ENCODE data around the gene ERICH2. TPM values are rescaled to one million over a fixed set of nuclear protein-coding genes. Genes with fewer than 3 reads are reported as not detected.

The ERICH2 gene
- total RNA-seq, 1 experiment from 2014 or later, result 2.4 TPM

GRCh38 chr2:170842785-170843184 is 72.6 kb downstream of the ERICH2 start:
- H2AFZ ChIP-seq (ENCODE audit: low read depth, low read length, poor library complexity, severe bottlenecking), result no peak overlapping the region
- no peak overlapping the region for H3K4me3 ChIP-seq (replicated peaks in 1 of 2; ENCODE audit: low read depth in 1 of 2, low read length in 2 of 2)
- peaks cover 11 to 26% of the 10 kb centered on the region in 2 experiments; a peak in 3 of 4 replicates for H3K4me1 ChIP-seq (ENCODE audit: control insufficient read depth in 1 of 2, insufficient read depth in 2 of 2, low read length in 2 of 2)
- no peaks in the 10 kb centered on the region for H3K79me2 ChIP-seq (ENCODE audit: insufficient read depth, low read length)
- peak overlapping the region; percentile 50; the same call in 1 of the 2 replicates for H3K4me2 ChIP-seq (ENCODE audit: low read length)
- H3K9me2 ChIP-seq (ENCODE audit: insufficient read depth), result no peaks in the 10 kb centered on the region
- intact Hi-C loops (cut with micrococcal nuclease), result no loop called here
- H3K9ac ChIP-seq (ENCODE audit: low read length), result no peak overlapping the region
- BruUV-seq (replicated peaks), result no TSS peak
- ChIA-PET POLR2A (no interaction called here), CTCF (interaction anchor here (0.7 kb wide), 2 partner anchors 25 to 474 kb away, joined by 3 read pairs; no protein-coding TSS in a partner anchor), RAD21 (ENCODE audit: low non-redundant PET in 1 of 2, low total read pairs in 2 of 2, uncharacterized antibody in 2 of 2, unreplicated experiment in 2 of 2) (no interaction called here)
- H3K9me3 ChIP-seq (ENCODE audit: control insufficient read depth in 1 of 2, insufficient read depth in 1 of 2, low read depth in 1 of 2, low read length in 2 of 2), result no peaks in the 10 kb centered on the region
- ATAC-seq, result no peak
- TF ChIP-seq SP1 (IDR thresholded peaks at IDR 0.05; ENCODE audit: low read depth) (no peak), TCF7L2 (IDR thresholded peaks at IDR 0.05; ENCODE audit: borderline replicate concordance, extremely low read depth, insufficient read depth, insufficient read length) (no peak), POLR2AphosphoS5 (IDR thresholded peaks at IDR 0.05; ENCODE audit: low read depth, low read length) (no peak), ATF3 (IDR thresholded peaks at IDR 0.05) (no peak), MAX (IDR thresholded peaks at IDR 0.05) (no peak), EZH2 (IDR thresholded peaks at IDR 0.05) (no peak), RAD21 (IDR thresholded peaks at IDR 0.05; ENCODE audit: low read depth) (no peak), SIN3A (IDR thresholded peaks at IDR 0.05; ENCODE audit: low read depth) (no peak), JUND (IDR thresholded peaks at IDR 0.05) (no peak), SRF (IDR thresholded peaks at IDR 0.05; ENCODE audit: low read depth) (no peak), ZBTB33 (IDR thresholded peaks at IDR 0.05; ENCODE audit: extremely low read depth, insufficient replicate concordance, low read length) (no peak), CEBPB (IDR thresholded peaks at IDR 0.05; ENCODE audit: low read depth) (no peak), EGR1 (IDR thresholded peaks at IDR 0.05; ENCODE audit: low read depth) (no peak), CBX3 (IDR thresholded peaks at IDR 0.05; ENCODE audit: low read depth) (no peak)
- no peak for DNase-seq (ENCODE audit: low read depth, low spot score)
- no peaks in the 10 kb centered on the region; a peak in 1 of 4 replicates for H3K36me3 ChIP-seq (ENCODE audit: control insufficient read depth in 1 of 2, insufficient read depth in 2 of 2, low read length in 2 of 2)
- no peaks in the 10 kb centered on the region for H3K27me3 ChIP-seq (ENCODE audit: insufficient read depth, low read length)
- H4K20me1 ChIP-seq (ENCODE audit: insufficient read depth), result no peaks in the 10 kb centered on the region
- no peak overlapping the region for H3K27ac ChIP-seq (ENCODE audit: low read depth, low read length)
